ENCODE data around the gene DIS3L2.
"Not testable (repeated sequence)": the region's sequence is repeated elsewhere in the genome, so short reads cannot be mapped to it uniquely, and the experiment has no call there.

The DIS3L2 gene

DNA sequence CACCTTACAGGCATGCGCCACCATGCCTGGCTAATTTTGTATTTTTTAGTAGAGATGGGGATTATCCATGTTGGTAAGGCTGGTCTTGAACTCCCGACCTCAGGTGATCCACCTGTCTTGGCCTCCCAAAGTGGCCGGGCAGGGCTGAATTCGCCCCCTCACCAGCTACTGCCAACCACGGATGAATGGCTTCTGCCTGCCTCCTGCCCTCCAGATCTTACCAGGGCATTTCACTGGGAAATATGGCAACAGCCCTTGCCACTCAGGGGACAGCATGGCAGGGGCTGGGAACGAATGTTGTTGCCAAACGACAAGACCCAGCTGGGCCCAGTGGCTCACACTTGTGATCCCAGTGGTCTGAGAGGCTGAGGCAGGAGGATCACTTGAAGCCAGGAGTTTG, 415.2 kb downstream of the DIS3L2 start:
- FAIRE-seq, result no peak

DNA sequence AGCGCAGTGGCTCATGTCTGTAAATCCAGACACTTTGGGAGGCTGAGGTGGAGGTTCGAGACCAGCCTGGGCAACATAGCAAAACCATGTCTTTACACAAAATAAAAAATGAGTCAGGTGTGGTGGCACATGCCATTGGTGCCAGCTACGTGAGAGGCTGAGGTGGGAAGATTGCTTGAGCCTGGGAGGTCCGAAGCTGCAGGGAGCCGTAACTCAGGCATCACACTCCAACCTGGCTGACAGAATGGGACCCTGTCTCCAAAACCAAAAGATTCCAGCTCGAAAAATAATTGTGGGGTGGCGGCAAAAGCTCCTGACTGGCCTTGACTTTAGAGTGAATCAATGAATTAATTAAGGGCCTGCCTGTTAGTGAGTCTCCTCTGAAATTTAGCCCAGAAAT, 415.8 kb downstream of the DIS3L2 start:
- no peak for TF ChIP-seq POLR2A (IDR thresholded peaks at IDR 0.05; ENCODE audit: low read depth, low read length)
- TF ChIP-seq TAF1 (IDR thresholded peaks at IDR 0.05; ENCODE audit: borderline replicate concordance, low read depth, low read length), result no peak
- TF ChIP-seq POLR2AphosphoS5 (IDR thresholded peaks at IDR 0.05; ENCODE audit: low read depth, low read length), result no peak
- FAIRE-seq (no peak), DNase-seq (ENCODE audit: insufficient read length) (no peak)

More for the DNA sequence above, 415.2 kb downstream of the DIS3L2 start:
- no peak for DNase-seq (ENCODE audit: insufficient read length)
- no peak for TF ChIP-seq POLR2AphosphoS5 (IDR thresholded peaks at IDR 0.05; ENCODE audit: low read depth, low read length)
- no peak for TF ChIP-seq TAF1 (IDR thresholded peaks at IDR 0.05; ENCODE audit: borderline replicate concordance, low read depth, low read length)
- no peak for TF ChIP-seq POLR2A (IDR thresholded peaks at IDR 0.05; ENCODE audit: low read depth, low read length)

DNA sequence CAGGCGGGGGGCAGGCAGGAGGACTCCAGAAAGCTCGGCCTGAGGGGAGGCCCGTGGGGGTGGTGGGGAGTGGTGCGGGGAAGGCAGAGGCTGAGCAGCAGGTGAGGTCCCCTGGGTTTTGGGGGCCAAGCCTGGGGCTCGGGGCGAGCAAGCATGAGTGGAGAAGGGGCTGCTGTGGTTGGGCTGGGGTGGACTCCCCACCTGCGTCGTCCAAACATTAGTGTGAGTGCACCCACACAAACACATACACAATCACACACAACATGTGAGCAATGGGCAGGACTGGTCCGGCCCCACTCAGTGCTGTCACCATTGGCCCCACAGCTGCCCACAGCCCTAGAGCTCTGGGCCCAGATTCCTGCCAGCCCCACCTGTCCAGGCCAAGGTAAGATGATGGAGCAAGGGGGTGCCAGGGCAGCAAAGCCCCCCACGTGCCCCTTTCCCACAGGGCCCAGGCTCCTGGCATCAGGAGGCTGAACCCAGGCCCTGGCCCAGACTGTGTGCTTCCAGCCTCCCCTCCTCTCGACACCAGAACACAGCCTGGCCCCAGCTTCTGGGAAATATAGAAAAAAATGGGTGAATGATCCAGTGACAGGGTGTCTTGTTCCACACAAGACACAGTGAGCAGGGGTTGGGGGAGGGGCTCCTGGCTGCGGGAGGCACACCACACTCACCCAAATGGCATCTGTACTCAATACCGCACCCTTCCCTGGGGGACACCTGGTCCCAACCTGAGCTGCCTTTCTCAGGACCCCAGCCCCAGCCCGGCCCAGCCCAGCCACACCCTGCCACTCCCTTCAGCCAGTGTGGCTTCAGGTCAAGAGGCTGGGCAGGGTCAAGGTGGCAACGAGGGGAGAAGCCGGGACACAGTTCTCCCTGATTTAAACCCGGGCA, 416.6 kb downstream of the DIS3L2 start:
- FAIRE-seq (no peak), DNase-seq (ENCODE audit: insufficient read length) (no peak)
- TF ChIP-seq POLR2A (IDR thresholded peaks at IDR 0.05; ENCODE audit: low read depth, low read length) (no peak), POLR2AphosphoS5 (IDR thresholded peaks at IDR 0.05; ENCODE audit: low read depth, low read length) (no peak), TAF1 (IDR thresholded peaks at IDR 0.05; ENCODE audit: borderline replicate concordance, low read depth, low read length) (no peak)

GRCh38 chr2:232378735-232379151, 417.2 kb downstream of the DIS3L2 start, which contains the start of gene ALPP:
ALPP (plus strand) TSS chr2:232378751; CDS start chr2:232378803, 52 bp downstream.
- not testable (repeated sequence) for FAIRE-seq; DNase-seq (ENCODE audit: insufficient read length)

DNA sequence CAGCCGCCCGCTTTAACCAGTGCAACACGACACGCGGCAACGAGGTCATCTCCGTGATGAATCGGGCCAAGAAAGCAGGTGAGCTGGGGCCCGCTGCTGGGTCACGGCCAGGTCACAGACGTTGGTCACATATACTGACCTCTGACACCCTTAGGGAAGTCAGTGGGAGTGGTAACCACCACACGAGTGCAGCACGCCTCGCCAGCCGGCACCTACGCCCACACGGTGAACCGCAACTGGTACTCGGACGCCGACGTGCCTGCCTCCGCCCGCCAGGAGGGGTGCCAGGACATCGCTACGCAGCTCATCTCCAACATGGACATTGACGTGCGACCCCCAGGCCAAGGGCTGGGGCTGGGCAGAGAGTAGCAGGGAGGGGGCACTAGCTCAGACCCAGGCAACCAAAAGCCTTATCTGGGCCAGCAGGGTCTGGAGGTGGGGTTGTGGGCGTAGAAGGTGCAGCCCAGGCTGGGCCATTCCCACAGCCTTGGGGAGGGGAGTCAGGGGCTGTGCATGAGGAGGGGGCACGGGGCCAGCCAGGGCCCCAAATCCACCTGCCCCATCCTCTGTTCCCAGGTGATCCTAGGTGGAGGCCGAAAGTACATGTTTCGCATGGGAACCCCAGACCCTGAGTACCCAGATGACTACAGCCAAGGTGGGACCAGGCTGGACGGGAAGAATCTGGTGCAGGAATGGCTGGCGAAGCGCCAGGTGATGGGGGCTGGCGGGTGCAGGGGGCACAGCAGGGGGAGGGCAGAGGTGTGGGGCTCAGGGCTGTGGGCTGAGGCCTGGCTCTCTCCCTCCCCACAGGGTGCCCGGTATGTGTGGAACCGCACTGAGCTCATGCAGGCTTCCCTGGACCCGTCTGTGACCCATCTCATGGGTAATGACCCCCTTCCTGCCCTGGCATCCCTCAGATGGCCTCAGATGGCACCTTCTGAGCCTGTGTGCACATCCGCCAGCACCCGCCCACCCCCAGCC, 418.4 kb downstream of the DIS3L2 start:
- DNase-seq (ENCODE audit: insufficient read length); FAIRE-seq: not testable (repeated sequence)

DNA sequence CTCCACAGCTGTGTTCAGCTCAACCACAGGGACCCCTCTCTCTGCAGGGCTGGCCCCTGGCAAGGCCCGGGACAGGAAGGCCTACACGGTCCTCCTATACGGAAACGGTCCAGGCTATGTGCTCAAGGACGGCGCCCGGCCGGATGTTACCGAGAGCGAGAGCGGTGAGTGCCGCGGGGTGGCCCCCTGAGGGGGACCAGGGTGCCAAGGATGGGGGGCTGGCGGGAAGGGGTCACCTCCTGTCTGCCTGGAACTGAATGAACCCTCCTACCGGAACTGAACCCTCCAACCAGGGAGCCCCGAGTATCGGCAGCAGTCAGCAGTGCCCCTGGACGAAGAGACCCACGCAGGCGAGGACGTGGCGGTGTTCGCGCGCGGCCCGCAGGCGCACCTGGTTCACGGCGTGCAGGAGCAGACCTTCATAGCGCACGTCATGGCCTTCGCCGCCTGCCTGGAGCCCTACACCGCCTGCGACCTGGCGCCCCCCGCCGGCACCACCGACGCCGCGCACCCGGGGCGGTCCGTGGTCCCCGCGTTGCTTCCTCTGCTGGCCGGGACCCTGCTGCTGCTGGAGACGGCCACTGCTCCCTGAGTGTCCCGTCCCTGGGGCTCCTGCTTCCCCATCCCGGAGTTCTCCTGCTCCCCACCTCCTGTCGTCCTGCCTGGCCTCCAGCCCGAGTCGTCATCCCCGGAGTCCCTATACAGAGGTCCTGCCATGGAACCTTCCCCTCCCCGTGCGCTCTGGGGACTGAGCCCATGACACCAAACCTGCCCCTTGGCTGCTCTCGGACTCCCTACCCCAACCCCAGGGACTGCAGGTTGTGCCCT, 419.9 kb downstream of the DIS3L2 start:
- not testable (repeated sequence) for DNase-seq (ENCODE audit: insufficient read length); FAIRE-seq

GRCh38 chr2:232382331-232383225, 421.1 kb downstream of the DIS3L2 start:
- FAIRE-seq (no peak), DNase-seq (ENCODE audit: insufficient read length) (no peak)
- TF ChIP-seq TAF1 (IDR thresholded peaks at IDR 0.05; ENCODE audit: borderline replicate concordance, low read depth, low read length) (no peak), POLR2A (IDR thresholded peaks at IDR 0.05; ENCODE audit: low read depth, low read length) (no peak), POLR2AphosphoS5 (IDR thresholded peaks at IDR 0.05; ENCODE audit: low read depth, low read length) (no peak)

DNA sequence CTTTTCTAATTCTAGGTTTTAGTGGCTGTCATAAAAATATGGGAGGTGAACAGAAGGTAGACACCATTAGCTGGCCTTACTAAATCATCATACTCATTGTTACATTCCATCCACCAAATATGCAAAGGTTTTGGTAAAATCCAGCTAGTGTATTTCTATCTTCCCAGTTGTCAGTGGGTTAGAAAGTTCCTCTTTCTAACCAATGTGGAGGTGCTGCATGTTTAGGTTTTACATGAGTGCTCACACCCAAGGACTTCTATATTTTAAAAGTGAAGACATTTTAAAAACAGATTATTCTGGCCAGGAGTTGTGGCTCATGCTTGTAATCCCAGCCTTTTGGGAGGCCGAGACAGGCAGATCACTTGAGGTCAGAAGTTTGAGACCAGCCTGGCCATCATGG, 423.0 kb downstream of the DIS3L2 start:
- TF ChIP-seq TAF1 (IDR thresholded peaks at IDR 0.05; ENCODE audit: borderline replicate concordance, low read depth, low read length) (no peak), POLR2AphosphoS5 (IDR thresholded peaks at IDR 0.05; ENCODE audit: low read depth, low read length) (no peak), POLR2A (IDR thresholded peaks at IDR 0.05; ENCODE audit: low read depth, low read length) (no peak)
- DNase-seq (ENCODE audit: insufficient read length) (no peak), FAIRE-seq (no peak)

GRCh38 chr2:232385058-232385457, 423.5 kb downstream of the DIS3L2 start:
- not testable (repeated sequence) for DNase-seq (ENCODE audit: insufficient read length); FAIRE-seq

DNA sequence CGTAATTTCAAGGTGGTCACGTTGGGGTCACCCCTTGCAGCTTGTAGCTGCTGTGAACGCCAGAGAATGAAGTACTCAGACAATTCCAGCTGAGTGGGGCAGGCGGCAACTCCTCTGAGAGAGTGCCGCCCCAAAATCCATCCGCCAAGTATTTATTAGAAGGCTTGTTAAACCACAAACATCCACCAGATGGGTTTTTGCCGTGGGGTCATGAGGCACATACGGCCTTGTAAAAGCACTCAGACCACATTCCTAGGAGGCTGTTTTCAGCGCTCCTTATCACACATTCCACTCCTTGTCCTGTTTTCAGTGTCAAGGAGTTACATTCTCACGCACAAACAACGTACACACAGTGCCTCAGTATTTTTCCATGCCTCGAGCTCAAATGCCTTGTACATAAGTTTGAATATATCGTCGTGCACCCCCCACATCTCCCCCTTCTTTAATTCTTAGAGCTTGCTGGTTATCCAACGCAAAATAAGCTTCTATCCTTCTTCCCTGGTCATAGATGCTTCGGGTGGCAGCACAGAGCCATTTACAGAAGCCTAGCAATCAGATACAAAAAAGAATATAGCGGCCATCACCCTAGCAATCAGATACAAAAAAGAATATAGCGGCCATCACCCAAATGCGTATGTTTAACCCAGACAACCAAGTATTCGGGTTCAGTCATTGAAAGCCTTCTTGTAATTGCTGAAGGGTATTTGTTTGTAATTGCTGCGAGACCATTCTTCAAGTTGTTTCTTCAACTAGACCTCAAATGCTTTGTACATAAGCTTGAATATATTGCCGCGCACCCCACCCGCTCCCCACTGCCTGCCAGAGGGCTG, 424.4 kb downstream of the DIS3L2 start:
- DNase-seq (ENCODE audit: insufficient read length) (no peak), FAIRE-seq (no peak)
- TF ChIP-seq POLR2A (IDR thresholded peaks at IDR 0.05; ENCODE audit: low read depth, low read length) (no peak), POLR2AphosphoS5 (IDR thresholded peaks at IDR 0.05; ENCODE audit: low read depth, low read length) (no peak), TAF1 (IDR thresholded peaks at IDR 0.05; ENCODE audit: borderline replicate concordance, low read depth, low read length) (no peak)

Measured in GM12892 (cell line).